GM04503 (cell line): ENCODE data around the gene TCAP.

Source experiments
- DNase-seq: peaks from one replicate; pipeline ENCODE4 v3.0.0-alpha.2; 2012; ENCODE audit warnings: low read depth

The TCAP gene

GRCh38 chr17:39651923-39652586, 13.1 kb upstream of the TCAP start:
- no peak for DNase-seq

DNA sequence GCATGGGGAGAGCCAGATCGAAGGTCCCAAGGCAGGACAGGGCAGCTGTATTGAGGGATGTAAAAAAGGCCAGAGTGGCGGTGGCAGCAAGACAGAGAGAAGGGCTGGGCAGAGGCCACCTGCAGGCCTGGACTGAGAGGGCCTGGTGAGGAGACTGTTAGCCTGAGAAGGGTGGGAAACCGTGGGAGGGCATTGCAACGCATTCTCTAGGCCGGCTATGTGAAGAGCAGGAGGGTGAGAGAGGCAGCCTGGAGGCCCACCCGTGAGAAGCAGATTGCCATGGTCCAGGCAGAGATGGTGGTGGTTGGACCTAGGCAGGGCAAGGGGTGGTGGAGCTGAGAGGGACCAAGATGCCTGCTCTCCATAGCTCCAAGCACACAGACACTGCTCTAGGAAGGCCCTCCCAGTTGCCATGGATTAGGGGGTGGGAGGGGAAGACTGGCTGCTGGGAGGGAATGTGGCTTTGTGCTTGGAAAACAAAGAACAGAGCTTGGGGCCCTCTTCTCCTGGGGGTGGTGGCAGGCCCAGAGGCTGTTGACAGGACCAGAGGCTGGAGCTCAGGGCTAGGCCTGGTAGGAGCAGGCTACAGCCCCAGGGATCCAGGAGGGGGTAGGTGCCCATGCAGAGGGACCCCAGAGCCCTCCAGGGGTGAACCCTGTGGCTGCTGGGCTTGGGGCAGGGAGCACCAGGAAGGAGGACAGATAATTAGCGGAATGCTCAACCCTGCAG, 12.4 kb upstream of the TCAP start:
- no peak for DNase-seq

- no peak for DNase-seq
Observed at GRCh38 chr17:39653316-39653661, 11.9 kb upstream of the TCAP start.

DNA sequence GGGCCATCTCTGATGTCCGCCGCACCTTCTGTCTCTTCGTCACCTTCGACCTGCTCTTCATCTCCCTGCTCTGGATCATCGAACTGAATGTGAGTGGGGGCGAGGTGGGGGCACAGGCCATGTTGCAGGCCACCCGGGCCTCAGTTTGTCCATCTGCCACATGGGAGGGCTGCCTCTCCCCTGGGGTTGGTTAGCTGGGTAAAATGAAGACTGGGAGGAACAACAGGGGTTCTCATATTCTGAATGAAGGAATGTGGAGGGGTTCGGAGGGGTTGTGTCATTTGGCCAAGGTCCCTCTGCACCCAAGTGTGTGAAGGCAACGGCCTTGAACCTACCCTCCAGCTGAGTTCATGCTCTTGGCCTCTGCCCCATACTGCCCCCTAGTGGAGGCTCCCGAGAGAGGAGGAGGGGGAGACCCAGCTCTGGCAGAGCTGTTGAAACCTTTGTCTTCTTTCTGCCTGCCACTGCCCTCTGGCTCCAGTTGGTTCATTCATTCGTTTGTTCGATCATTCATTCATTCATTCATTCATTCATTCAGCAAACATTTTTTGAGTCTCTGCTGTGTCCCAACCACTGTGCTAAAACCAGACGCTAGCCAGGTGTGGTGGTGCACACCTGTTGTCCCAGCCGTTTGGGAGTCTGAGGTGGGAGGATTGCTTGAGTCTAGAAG, 11.4 kb upstream of the TCAP start:
- no peak for DNase-seq

- DNase-seq, result no peak
Observed at GRCh38 chr17:39655105-39655504, 10.0 kb upstream of the TCAP start.

- no peak for DNase-seq
Observed at GRCh38 chr17:39658346-39658745, 6.8 kb upstream of the TCAP start.

- DNase-seq, result no peak
Observed at GRCh38 chr17:39658760-39659159, 6.4 kb upstream of the TCAP start.

DNA sequence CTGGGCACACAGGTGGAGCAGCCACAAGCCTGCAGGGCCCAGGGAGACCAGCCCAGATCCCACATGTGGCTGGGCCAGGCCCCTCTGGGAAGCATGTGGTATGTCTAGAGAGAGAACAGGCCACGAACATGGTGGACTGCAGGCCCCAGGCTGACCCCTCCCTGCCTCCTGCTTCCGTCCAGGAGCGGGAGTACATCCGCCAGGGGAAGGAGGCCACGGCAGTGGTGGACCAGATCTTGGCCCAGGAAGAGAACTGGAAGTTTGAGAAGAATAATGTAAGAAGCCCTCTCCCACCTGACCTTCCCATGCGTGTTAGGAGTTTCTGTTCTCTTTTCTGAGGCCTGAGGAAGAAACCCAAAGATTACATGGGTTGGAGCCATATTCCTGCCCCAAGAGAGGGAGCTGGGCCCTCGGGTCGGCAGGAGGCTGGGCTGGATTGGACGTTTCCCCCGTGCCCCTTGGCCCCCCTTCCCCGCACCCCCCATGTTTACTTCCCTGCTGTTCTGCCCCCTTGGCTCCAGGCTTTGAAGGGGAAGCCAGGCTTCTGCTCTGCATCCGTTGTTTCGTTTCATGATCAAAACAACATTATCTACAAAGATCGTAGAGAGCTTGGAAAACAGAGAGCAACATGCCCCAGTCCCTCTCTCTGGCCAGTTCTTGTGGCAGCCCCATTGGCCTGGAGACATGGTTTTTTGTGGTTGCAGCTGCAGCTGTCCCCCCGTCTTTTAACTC, 5.7 kb upstream of the TCAP start:
- no peak for DNase-seq

DNA sequence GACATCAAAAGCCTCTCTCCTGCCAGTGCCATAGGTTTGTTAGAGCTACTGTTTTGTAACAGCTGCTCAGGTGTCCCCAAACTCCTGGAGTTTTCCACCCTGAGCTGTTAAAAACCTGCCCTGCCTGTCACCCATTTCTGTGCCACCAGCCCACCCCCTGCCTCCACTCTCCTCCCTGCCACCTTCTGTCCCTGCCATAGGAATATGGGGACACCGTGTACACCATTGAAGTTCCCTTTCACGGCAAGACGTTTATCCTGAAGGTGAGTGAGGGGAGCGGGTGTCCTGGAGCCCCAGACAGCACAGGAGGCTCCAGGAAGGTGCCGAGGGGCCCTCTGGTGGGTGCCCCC, 5.2 kb upstream of the TCAP start:
- no peak for DNase-seq

GRCh38 chr17:39660397-39661385, 4.5 kb upstream of the TCAP start:
- no peak for DNase-seq

- DNase-seq, result no peak
Observed at GRCh38 chr17:39661744-39662541, 3.2 kb upstream of the TCAP start.

DNA sequence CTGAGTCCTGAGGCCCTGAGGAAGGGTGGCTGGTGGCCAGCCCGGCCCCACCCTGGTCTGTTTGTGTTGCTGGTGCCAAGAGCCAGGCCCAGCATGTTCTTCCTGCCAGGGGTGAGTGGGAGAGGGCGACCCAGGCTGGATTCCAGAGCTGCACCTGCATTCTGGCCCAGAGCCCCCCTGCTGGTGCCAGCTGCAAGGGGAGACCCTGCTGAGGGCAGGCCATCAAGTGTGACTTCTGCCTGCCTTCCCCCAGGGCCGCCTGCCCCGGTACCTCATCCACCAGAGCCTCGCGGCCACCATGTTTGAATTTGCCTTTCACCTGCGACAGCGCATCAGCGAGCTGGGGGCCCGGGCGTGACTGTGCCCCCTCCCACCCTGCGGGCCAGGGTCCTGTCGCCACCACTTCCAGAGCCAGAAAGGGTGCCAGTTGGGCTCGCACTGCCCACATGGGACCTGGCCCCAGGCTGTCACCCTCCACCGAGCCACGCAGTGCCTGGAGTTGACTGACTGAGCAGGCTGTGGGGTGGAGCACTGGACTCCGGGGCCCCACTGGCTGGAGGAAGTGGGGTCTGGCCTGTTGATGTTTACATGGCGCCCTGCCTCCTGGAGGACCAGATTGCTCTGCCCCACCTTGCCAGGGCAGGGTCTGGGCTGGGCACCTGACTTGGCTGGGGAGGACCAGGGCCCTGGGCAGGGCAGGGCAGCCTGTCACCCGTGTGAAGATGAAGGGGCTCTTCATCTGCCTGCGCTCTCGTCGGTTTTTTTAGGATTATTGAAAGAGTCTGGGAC, 2.4 kb upstream of the TCAP start:
- DNase-seq, result no peak

DNA sequence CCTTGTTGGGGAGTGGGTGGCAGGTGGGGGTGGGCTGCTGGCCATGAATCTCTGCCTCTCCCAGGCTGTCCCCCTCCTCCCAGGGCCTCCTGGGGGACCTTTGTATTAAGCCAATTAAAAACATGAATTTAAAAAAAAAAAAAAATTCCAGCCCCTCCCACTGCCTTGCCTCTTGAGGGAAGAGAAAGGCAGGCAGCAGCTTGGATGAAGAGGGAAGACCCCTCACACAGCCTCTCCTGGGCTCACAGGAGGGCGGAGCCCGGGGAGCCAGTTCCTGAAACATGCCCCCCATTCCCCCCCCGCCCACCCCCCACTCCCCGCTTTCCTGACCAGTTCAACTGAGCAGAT, 1.8 kb upstream of the TCAP start:
- no peak for DNase-seq

DNA sequence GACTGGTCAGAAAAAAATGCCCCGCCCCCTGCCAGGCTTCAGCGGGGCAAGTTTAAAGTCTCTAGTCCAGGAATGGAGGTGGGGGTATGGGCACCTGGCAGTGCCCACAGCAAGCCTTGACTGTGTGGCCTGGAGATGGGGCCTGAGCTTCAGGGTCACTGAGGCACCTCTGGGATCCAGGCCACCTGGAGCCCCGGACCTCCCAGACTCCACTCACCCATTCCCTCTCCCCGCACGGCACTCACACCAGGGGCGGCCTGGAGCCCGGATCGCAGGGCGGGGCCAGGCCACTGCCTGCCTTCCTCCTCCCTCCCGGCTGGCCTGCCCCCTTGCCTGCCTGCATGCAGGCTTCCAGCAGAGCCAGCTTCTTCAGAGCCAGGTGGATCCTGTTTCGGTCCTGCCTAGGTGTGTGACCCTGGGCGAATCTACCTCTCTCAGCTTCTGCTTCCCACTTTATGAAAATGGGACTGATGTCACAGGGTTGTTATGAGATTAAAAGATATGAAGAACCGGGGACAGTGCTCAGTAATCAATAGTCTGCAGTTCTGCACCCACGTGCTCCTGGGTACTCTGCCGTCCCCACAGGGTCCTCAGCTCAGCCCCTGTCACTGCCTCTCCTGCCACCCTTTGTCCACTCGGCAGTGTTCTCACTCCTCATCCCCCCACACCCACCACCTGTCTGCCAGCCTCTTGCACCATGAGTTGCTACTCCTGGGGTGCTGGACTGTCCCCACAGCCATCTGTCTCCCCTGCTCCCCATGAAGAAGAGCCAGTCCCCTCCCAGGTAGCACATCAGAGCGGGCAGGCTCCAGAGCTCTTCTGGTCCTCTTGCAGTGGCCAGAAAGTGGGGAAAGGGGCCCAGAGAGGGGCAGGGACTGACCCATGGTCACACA, 1.2 kb upstream of the TCAP start:
- no peak for DNase-seq

DNA sequence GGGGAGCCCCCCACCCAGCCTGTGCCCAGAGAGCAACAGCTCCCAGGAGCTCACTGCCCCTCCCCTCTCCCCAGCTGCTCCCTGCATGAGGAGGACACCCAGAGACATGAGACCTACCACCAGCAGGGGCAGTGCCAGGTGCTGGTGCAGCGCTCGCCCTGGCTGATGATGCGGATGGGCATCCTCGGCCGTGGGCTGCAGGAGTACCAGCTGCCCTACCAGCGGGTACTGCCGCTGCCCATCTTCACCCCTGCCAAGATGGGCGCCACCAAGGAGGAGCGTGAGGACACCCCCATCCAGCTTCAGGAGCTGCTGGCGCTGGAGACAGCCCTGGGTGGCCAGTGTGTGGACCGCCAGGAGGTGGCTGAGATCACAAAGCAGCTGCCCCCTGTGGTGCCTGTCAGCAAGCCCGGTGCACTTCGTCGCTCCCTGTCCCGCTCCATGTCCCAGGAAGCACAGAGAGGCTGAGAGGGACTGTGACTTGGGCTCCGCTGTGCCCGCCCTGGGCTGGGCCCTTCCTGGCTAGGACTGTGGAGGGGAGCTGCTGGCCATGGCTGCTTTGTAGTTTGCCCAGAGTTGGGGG, 584 bp downstream of the TCAP start:
- DNase-seq, result no peak

DNA sequence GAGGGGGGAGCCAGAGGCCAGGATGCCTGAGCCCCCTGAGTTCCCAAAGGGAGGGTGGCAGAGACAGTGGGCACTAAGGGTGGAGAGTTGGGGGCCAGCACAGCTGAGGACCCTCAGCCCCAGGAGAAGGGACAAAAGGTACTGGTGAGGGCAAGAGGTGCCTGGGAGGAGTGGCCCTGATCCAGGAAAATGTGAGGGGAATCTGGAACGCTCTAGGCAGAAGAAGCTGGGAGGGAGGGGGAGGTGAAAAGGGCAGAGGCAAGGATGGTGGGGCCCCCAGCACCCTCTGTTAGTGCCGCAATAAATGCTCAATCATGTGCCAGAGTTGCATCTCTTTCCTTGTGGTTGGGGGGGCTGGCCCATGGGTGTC, 1.1 kb downstream of the TCAP start:
- no peak for DNase-seq

DNA sequence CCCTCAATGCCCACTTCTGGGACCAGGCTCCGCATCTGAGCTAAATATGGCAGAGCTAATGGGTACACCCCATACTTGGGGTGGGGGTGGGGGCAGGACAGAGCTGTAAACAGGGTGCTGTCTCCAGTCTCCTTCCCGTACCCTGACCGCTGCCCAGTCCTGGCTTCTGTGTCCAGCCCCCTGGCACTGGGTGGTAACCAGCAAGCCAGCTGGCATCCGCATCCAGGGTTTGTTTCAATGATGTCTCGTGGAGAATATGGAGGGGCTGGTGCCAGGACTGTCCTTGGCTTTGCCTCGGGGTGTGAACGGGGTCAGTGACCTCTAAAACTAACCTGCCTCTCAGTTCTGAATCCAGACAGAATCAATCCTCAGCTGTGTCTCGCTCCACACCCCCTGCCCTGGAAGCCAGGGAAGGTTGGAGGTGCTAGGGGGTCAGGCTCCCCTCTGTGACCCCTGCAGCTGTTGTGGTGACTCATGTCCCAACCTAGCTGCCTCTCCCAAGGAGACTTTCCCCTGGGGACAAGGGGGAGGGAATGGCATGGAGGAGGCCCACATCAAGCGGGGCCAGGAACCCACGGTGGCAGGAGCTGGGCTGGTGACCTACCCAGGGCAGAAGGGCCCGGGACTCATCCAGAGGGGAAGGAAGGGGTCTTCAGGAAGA, 1.6 kb downstream of the TCAP start:
- DNase-seq, result no peak

DNA sequence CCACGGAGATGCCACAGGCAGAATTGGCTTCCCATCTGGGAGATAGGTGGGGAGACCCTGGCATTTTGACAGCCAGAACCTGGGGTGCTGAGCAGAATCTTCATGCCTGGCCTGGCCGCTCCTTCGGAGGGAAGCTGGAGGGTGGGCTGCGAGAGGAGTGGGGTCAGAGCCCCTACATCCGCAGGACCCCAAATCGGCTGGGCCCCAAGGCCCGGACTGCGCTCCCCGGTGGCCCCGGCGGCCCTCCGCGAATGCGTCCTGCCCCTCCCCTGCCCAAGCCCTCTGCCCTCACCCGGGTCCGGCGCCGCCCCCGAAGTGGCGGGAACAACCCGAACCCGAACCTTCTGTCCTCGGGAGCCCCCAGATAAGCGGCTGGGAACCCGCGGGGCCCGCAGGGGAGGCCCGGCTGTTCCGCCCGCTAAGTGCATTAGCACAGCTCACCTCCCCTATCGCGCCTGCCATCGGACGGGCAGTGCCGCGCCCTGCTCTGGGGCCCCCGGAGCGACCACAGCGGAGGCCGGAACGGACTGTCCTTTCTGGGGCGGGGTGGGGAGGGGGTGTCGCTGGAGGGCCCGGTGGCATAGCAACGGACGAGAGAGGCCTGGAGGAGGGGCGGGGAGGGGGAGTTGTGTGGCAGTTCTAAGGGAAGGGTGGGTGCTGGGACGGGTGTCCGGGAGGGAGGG, 2.3 kb downstream of the TCAP start:
- no peak for DNase-seq
